Parathyroid adenoma (tissue), 2 donors: ENCODE results near the gene KNL1.
A peak's percentile ranks its signal among the peaks of the same experiment; 100 is the strongest.
"Not testable (repeated sequence)": the region's sequence is repeated elsewhere in the genome, so short reads cannot be mapped to it uniquely, and the experiment has no call there.

ENCODE experiments used
- H2AFZ ChIP-seq: fragments of 300-600 bp; sonication (generic); one replicate; pipeline ENCODE4 v1.7.0; 2017; ENCODE audit warnings: antibody characterized with exemption, mild to moderate bottlenecking
- H3K27ac ChIP-seq: fragments of 300-600 bp; sonication (generic); one replicate; pipeline ENCODE4 v1.7.0; 2017
- H3K27me3 ChIP-seq: fragments of 300-600 bp; sonication (generic); one replicate; pipeline ENCODE4 v1.7.0; 2017; ENCODE audit warnings: low read length; ENCODE audit not compliant: control insufficient read depth, insufficient read depth
- H3K36me3 ChIP-seq: fragments of 300-600 bp; sonication (generic); one replicate; pipeline ENCODE4 v1.7.0; 2017; ENCODE audit warnings: low read length; ENCODE audit not compliant: control insufficient read depth, insufficient read depth
- H3K4me1 ChIP-seq: fragments of 300-600 bp; sonication (generic); one replicate; pipeline ENCODE4 v1.7.0; 2017; ENCODE audit warnings: control low read depth
- H3K4me2 ChIP-seq: fragments of 300-600 bp; sonication (generic); one replicate; pipeline ENCODE4 v1.7.0; 2017; ENCODE audit warnings: low read length
- H3K4me3 ChIP-seq: fragments of 300-600 bp; sonication (generic); one replicate; pipeline ENCODE4 v1.7.0; 2017; ENCODE audit warnings: low read depth, low read length
- H3K79me2 ChIP-seq: fragments of 300-600 bp; sonication (generic); one replicate; pipeline ENCODE4 v1.7.0; 2017; ENCODE audit warnings: control low read depth
- H3K9ac ChIP-seq: fragments of 300-600 bp; sonication (generic); one replicate; pipeline ENCODE4 v1.7.0; 2017; ENCODE audit warnings: mild to moderate bottlenecking
- H3K9me3 ChIP-seq: fragments of 300-600 bp; sonication (generic); one replicate; pipeline ENCODE4 v1.7.0; 2017; ENCODE audit warnings: low read length; ENCODE audit not compliant: control insufficient read depth
- CTCF ChIP-seq: fragments of 300-600 bp; sonication (generic); IDR thresholded peaks from one replicate; pipeline ENCODE4 v1.7.0; 2017; ENCODE audit warnings: antibody characterized with exemption, mild to moderate bottlenecking
- donor health status: primary hyperparathyroidism.

Gene KNL1

GRCh38 chr15:40567111-40567510 lies 26.9 kb upstream of the KNL1 start:
- no peak for TF ChIP-seq CTCF
- no peaks in the 10 kb centered on the region for H3K4me1 ChIP-seq

GRCh38 chr15:40569129-40569953 lies 24.7 kb upstream of the KNL1 start, which contains the start of gene RPUSD2:
RPUSD2 (plus strand) TSS chr15:40569299; CDS start chr15:40569338, 39 bp downstream.
- Histone ChIP-seq H3K79me2 (no peaks in the 10 kb centered on the region), H3K27me3 (no peaks in the 10 kb centered on the region), H3K4me1 (no peaks in the 10 kb centered on the region), H3K27ac (peak within 1 kb of the TSS; percentile 74), H3K36me3 (no peaks in the 10 kb centered on the region), H3K4me3 (peak within 1 kb of the TSS; percentile 93), H2AFZ (peak within 1 kb of the TSS; percentile 96), H3K9me3 (no peaks in the 10 kb centered on the region), H3K4me2 (peak within 1 kb of the TSS; percentile 89), H3K9ac (no peak within 1 kb of the TSS)
- TF ChIP-seq CTCF, result no peak

More at GRCh38 chr15:40567111-40567510, 26.9 kb upstream of the KNL1 start:
- no peak overlapping the region for H3K4me3 ChIP-seq
- H3K27me3 ChIP-seq, result no peaks in the 10 kb centered on the region
- no peak overlapping the region for H3K4me2 ChIP-seq
- H3K36me3 ChIP-seq, result no peaks in the 10 kb centered on the region
- no peak overlapping the region for H3K9ac ChIP-seq
- no peaks in the 10 kb centered on the region for H3K9me3 ChIP-seq
- no peak overlapping the region for H3K27ac ChIP-seq
- H3K79me2 ChIP-seq, result no peaks in the 10 kb centered on the region
- H2AFZ ChIP-seq, result no peak overlapping the region

- H3K4me2 ChIP-seq, result no peak overlapping the region
- no peaks in the 10 kb centered on the region for H3K4me1 ChIP-seq
- no peak overlapping the region for H2AFZ ChIP-seq
- no peaks in the 10 kb centered on the region for H3K36me3 ChIP-seq
- TF ChIP-seq CTCF, result no peak
- H3K27me3 ChIP-seq, result no peaks in the 10 kb centered on the region
- H3K9me3 ChIP-seq, result no peaks in the 10 kb centered on the region
- H3K4me3 ChIP-seq, result no peak overlapping the region
- H3K9ac ChIP-seq, result no peak overlapping the region
- H3K79me2 ChIP-seq, result no peaks in the 10 kb centered on the region
- no peak overlapping the region for H3K27ac ChIP-seq
These were observed 18.9 kb upstream of the KNL1 start for GRCh38 chr15:40575113-40575512.

GRCh38 chr15:40576914-40577313 lies 17.1 kb upstream of the KNL1 start:
- not testable (repeated sequence) for H3K4me2 ChIP-seq, H3K9me3 ChIP-seq, H3K36me3 ChIP-seq, H3K27me3 ChIP-seq, H3K27ac ChIP-seq, H2AFZ ChIP-seq, H3K9ac ChIP-seq, H3K4me1 ChIP-seq, H3K4me3 ChIP-seq, H3K79me2 ChIP-seq

- Histone ChIP-seq H3K36me3 (no peaks in the 10 kb centered on the region), H3K79me2 (no peaks in the 10 kb centered on the region), H3K27ac (no peak overlapping the region), H3K9ac (no peak overlapping the region), H3K27me3 (no peaks in the 10 kb centered on the region), H3K4me3 (no peak overlapping the region), H3K4me1 (no peaks in the 10 kb centered on the region), H2AFZ (no peak overlapping the region), H3K4me2 (no peak overlapping the region), H3K9me3 (no peaks in the 10 kb centered on the region)
- TF ChIP-seq CTCF, result no peak
These were observed 15.2 kb upstream of the KNL1 start for GRCh38 chr15:40578892-40579291.

GRCh38 chr15:40581796-40582195 lies 12.3 kb upstream of the KNL1 start:
- not testable (repeated sequence) for H3K9ac ChIP-seq, H3K4me2 ChIP-seq, H3K4me1 ChIP-seq, H3K27ac ChIP-seq, H3K9me3 ChIP-seq, H2AFZ ChIP-seq, H3K4me3 ChIP-seq, H3K27me3 ChIP-seq, H3K36me3 ChIP-seq, H3K79me2 ChIP-seq
